GM19025 (cell line): ENCODE results near the gene FIGN.

Experiments
- ATAC-seq: cut with Tn5 transposase; IDR thresholded peaks from one replicate; pipeline ENCODE4 v1.9.1; 2021; ENCODE audit warnings: mild to moderate bottlenecking, low read depth, moderate library complexity; ENCODE audit not compliant: unreplicated experiment

The FIGN gene

DNA sequence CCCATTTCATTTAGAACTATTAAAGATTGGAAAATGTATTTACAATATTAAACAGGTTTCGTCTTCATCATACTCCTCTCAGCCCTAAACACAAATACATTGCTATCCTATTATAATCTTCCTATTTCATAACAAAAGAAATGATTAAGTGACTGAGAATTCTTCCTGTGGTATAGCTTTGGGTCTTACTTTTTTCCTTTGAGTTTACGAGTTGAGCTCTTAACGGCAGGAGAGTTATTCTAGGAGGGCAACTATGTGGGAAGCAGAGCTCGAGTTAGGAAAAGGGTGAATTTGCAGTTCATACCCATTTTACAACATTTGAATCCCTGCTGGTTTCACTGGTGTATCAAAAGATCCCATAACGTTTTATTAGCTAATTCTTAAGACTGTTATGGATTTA, 105.0 kb downstream of the FIGN start:
- no peak for ATAC-seq

DNA sequence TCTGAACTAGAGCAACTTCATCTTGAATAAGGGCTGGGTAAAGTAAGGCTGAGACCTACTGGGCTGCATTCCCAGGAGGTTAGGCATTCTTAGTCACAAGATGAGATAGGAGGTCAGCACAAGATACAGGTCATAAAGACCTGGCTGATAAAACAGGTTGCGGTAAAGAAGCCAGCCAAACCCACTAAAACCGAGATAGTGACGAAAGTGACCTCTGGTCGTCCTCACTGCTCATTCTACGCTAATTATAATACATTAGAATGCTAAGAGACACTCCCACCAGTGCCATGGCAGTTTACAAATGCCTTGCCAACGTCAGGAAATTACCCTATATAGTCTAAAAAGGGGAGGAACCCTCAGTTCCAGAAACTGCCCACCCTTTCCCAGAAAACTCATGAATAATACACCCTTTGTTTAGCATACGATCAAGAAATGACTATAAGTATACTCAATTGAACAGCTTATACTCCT, 109.1 kb downstream of the FIGN start:
- ATAC-seq: no peak

DNA sequence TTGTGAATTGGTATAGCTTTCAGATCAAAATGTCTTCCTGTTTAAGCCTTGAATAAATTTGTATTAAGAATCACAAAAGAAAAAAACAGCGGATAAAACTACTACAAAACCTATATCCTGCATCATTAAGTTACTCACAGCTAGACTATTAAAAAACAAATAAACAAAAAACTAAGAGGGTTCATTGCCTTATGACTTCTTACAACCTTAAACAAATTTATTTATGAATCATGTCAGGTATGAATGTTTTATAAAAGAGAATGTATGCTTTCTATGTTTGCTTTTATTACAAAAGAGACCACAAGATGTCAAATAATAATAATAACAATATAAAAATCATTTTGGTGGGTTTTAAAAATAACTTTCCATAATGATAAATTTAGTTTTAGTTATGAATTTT, 109.6 kb downstream of the FIGN start:
- no peak for ATAC-seq

DNA sequence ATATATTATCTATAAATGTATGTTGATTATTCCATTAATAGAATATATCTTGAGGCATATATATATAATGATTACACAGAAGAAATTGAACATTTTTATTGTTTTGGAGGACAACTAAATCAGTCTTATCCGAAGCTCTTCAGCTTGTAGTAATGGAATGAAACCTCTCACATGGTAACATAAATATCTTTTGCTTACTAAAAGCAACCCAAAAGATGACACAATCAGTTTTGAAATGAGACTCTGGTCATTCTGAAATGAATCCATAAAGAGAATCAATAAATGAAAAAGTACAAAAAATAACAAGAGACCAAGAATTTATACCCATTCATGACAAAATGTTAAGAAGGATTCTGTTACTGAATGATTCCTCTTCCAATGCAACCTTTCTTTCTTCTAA, 110.2 kb downstream of the FIGN start:
- ATAC-seq: no peak

DNA sequence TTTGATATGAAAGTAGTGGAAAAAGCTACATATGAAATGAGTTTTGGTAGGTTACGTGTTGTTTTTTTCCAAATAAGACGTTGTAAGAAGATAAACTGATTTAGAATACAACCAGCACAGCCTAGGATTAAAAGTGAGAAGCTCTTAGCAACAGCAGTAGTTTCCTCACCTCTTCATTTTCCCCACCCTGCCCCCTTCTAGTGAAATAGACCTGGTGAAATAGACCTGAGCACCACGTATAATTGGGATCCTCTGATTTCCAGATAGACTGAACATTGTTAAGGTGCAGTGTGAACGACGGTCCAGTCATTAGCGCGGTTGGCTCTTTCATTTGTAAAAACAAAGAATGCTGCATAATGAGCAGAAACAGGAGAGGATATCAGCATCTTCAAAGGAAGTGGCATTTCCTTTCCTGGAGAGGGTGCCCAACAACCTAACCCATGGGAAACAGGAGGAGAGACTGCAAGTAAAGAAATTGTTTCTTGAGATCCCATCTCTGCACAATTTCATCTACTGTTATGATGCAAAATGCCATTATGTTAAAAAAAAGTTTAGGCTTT, 114.3 kb downstream of the FIGN start:
- ATAC-seq: no peak

DNA sequence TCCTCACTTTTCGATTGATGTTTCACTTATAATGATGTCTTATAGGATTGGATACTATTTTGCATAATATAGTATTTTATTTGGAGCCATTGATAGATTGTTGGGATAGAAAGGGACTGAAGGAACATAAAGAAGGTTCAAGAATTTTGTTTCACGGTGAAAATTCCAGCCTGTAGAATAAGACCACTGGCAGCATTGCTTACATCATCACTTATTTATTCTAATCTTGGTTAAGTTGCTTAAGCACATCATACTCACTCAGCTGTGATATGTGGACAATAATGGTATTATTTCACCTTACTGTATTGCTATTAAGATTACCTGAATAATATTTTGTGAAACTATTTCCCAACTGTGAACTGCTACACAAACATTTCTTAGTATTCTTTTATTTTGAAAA, 118.3 kb downstream of the FIGN start:
- ATAC-seq: no peak

DNA sequence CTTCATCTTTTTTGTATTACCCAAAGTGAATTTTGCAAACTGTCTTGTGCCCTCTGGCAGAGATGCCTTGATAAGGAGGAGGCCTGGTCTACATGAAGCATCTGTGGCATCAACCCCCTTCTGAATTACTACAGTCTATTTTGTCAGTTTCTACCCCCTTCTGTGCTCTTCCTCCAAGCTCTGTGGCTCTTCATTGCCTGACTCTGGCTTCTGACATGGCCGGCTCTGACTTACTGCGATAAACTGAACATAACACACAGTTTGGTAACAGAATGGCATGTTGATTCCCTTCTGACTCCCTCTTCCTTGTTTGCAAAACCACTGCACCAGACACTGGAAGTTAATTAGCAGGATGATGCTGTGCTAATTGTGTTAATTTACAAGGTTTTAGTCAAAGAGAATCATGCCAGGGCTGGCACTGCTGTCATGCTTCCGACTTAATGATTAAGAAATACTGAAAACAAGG, 122.5 kb downstream of the FIGN start:
- no peak for ATAC-seq

DNA sequence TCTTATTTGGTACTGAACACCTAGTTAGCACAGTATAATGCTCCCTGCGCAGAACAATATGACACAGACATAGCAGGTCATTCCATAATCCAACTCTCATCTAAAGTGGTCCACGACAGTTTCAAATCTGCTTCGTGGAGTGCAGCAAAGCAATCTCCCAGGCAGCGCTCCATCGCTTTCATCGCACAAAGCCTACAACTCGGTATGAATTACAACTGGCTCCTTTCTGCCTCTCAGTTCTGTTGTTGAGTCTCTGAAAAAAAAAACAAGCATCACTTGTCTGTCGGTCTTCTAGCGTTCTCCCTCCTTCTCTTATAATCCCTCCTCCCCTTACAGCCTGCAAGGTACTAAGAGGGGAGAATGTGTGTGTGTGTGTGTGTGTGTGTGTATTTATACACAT, 123.5 kb downstream of the FIGN start:
- no peak for ATAC-seq

DNA sequence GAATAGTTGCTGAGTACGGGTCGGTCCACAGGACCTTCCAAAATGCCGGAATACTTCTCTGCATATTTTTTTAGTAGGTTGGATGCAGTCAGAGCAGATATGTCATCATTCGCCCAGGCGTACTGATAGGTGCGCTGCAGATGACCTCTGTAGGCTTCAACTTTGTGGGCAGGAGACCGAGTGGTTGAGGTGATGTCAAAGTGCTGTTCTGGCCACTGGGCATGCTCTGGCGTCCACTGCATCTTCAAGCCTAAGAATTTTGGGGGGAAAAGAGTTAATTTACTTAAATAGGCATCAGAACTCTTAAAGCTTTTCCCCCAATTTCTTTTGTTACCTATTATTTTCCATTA, 124.3 kb downstream of the FIGN start:
- ATAC-seq: no peak

DNA sequence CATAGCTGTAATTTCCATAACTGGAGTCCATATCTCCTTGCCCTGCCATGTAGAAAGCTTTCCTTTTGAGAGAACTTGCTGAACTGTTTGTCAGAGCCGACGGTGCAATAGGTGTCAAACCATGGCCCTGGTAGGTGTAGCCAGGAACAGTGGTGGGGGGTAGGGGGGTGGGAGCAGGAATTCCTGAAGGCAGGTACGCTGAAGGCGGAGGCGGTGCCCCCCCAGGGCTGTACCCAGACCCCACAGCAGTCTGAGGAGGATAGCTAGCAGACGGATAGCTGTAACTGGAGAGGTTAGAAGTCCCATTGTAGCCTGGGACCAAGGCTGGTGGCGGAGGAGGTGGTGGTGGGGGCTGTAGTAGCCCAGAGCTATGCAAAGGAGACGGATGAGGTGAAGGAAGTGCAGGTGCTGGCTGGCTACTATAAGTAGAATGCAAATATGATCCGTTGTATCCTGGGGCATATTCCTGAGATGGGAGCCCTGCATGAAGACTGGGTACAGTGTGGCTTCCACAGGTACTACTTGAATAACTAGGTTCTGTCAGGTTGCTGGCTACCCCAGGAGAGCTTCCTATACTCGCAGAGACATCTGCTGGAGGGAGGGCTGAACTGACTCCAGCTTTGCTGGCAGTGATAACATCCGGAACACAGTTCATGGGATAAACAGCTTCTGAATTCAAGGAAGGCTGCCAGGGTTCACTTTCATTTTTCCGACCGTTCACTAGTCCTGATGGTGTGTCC, 124.8 kb downstream of the FIGN start:
- ATAC-seq: no peak

DNA sequence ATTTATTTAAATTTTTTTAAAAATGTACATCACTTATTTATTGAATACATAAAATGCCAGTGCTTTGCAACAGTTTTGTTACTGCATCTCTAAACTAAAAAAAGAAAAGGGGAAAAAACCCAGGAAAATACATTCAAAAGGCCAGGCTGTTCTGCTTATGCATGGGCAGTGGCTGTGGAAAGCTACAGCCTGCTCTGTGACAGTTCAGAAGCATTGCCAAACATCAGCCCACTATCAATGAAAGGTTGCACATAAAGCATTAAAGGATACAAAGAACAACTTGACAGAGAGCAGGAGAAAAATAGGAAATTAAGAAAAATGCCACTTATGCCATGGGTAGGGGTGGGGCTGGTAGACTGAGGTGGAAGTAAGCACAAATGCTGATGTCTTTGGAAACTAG, 128.2 kb downstream of the FIGN start:
- ATAC-seq: no peak

DNA sequence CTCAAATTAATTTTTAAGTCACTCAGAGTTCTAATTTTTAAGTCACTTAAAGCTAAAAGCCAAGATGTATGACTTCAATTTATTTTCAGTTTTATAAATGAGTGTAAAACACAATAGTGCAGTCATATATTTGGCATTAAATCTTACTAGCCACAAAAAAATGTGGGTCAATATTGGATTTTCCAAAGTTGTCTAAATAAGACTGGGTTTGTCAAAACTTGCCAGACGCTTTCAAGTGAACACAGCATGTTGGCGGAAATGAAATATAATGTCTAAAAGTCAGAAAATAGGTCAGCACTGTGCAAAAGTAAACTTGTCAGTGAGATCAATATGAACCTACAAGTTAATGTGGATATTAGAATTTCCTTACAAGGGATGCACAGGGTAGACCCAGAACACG, 128.9 kb downstream of the FIGN start:
- no peak for ATAC-seq

DNA sequence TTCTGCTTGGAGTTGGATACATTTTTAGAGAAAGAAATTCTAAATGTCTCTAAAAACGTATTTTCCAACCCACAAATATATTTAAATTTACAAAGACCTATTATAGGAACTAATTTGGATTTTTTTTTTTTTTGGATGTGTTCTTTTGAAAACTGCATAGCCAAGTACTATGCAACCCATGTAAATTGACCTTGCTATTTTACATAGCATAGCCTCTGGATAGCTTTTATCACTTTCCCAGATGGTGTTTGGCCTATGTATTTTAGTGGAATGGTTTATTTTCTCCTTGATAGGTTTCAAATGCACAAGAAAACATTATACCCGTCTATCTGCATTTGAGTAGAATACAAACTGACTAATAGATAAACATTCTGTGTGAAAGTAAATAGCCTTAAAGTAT, 130.0 kb downstream of the FIGN start:
- no peak for ATAC-seq

DNA sequence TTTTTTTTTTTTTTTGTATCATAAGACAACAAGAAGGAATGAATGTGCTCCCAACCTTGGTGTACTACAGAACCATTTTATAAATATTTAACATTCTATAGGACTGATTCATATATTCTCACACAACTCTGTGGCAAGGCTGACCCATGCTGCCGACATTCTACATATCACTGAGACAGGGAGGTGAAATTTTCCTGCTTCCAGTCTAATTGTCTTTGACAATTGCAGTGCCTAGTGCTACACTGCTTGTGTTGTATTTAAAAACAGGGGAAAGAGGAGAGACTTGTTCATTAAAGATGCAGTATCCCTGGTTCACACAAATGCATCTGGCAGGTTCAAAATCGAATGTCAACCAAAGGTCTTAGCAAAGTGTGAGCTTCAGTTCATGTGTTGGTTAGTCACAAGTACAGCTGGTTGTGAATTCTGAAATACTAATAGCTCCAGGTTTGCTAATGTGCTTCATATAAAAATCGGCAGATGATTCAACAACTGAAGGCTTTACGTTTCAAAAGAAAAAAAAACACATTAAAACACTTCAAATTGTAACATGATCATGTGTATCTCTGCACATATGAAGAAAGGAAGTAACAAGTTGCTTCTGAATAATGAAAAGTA, 130.8 kb downstream of the FIGN start:
- no peak for ATAC-seq

DNA sequence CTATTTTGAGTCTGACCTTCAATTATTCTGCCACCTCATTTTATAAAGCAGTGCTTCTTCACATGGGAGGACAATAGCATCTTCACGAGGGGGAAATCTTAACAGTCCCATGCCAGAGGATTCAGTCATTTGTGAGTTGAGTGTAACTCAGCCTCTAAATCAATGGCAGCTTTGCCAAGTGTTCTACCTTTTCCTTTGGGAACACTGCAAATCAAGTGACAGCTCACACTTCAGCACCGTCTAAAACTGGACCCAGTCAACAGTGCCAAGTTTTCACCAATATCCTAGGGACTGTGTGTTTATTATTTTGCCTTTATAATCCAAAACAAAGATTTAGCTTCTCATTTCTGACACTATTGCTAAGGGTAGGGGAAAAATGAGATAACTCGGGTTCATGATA, 133.6 kb downstream of the FIGN start:
- ATAC-seq: no peak

DNA sequence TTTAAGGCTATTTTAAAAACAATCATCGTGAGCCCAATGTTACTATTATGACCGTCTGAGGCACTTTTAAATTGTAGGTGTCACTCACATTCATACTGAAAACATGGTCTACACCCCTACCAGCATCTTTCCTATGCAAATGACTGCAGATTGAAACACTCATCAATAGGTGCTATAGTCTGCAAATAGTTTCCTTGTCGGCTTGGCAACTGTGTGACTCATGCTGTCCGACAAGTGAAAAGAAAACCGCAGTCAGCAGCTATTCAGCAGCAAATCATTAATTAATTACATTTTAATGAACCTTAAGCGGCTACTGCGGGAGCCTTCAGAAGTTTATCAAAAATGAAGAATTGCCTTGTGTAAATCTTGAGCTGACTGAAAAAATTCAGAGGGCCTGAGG, 134.4 kb downstream of the FIGN start:
- no peak for ATAC-seq

DNA sequence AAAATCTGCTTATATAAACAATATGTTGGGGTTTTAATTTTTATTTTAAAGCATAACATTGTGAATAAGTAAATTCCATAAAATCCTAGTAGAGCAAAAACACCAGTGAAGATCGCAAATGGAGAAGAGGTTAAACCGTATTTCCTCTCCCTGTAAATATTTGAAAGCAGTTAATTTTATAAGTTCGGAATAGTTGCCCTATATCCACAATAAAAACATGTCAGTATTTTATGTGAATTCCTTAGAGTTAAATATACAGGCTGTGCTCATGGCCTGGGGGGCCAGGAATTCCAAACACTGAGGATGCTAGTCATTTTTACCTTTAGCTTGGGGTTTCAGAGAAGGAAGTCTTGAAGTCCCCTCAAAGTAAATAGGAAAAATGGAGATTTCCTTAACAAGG, 135.0 kb downstream of the FIGN start:
- ATAC-seq: no peak

DNA sequence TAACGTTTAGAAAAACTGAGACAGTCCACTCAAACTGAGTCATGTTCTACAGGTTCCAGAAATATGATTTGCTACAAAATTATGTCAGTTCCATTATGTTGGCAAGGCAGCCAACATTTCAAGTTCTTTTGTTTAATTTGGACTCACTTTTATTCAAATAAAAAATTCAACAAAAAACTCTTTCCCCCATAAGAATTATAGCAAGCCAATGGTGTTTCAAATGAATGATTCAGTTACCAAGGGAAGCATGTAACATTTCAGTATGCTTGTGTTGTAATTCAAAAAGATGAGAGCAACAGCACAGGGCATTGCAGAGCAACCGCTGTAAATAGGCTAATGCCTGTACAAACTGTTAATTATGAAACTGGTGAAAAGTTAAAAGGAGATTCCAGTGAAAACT, 140.8 kb downstream of the FIGN start:
- no peak for ATAC-seq

DNA sequence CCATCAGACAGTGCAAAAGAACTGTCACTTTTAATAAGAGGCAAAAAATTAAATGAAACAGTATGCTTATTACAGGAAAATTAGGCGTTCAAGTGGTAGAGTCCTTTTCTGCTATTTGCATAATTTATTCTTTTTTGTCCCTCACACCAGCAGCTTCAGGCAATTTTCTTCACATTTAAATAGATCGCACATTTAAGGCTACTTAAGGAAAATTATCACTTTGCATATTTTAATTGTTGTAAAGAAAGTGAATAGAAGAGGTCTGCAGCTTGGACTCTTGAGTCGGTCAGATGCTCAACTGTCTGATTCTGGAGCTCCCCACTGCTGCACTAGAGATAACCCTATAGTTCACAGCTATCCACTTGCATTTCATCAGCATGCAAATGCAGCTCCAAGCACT, 141.3 kb downstream of the FIGN start:
- no peak for ATAC-seq

DNA sequence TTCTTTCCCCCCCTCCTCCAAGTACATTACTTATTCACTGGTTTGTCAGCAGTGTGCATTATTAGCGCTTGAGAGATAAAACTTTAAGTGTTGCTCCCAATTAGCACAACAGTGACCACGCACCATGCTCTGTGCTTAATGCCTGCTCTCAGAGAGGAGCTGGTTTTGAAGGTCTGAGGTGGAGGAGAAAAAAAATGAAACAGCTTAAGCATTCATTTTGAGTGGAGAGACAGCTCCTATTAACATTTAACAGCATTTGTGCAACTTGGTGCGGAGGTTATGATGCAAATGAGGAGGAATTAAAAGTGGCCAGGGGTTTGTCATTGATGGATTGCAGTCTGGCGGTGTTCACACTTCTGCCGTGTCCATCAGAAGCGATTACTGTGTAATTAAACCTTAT, 141.8 kb downstream of the FIGN start:
- no peak for ATAC-seq

DNA sequence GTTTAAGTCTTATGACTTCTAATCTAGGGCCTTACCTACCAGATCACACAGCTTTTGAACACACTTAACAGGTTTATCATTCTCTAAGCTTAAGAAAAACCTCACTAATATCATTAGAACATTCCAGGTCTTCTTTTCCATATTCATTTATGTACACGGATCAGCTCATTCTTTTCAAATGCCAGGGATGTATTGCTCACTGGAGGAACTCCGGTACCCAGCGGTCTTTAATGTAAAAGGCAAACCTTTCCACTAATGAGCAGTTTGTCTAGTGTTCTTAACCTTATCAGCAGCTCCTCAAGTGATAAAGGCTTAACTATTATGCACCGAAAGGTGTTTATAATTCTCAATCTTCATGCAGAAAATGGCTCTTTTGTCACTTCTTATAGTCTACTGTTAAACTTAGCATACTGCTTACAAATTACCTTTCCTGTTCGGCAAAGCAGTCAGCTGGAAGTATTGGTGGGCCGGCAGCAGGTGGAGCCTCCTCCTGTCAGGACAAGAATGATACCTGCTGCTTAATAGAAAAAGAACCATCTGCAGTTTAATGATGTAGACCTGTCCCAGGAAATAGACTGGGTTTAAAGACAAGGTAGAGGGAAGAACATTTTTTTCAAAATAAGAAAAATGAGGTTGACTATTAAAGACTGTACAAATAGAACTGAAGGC, 142.7 kb downstream of the FIGN start:
- ATAC-seq: no peak

DNA sequence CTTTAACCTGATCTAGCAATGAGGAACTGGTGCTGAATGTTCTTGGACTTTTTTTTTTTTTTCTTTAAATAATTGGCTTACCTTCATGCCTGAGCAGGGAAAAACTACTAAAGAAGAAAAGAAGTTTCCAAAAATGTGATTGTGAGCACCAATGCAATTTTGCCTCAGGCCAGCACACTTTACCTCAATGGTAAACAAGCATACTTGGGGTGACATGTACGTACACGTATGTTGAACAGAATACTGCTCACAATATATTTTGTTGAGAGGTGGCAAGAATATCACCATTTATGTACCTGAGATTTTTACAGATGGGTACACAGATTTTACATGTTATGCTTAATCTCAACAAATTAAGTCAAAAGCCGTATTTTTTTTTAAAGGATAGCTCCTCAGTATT, 144.3 kb downstream of the FIGN start:
- ATAC-seq: no peak
